H1 (cell line): ENCODE measurements around the gene KCNQ1. TPM values are rescaled to one million over a fixed set of nuclear protein-coding genes. Genes with fewer than 3 reads are reported as not detected.

Source experiments
- ASH2L ChIP-seq: fragments of 200-600, 300-600 bp; sonication (generic); IDR thresholded peaks from one replicate; pipeline ENCODE4 v1.7.1; 2017; ENCODE audit warnings: low read length
- BACH1 ChIP-seq: IDR thresholded peaks from 2 replicates; pipeline ENCODE4 v1.6.1; 2012; ENCODE audit warnings: low read length, improper control_type of control experiment
- SIRT6 ChIP-seq: IDR thresholded peaks from one replicate; pipeline ENCODE4 v1.7.1; 2012; ENCODE audit warnings: low read length, inconsistent platforms
- SP1 ChIP-seq: IDR thresholded peaks from 2 replicates; pipeline ENCODE4 v1.6.1; 2011; ENCODE audit warnings: low read depth, low read length
- SP4 ChIP-seq: IDR thresholded peaks from 2 replicates; pipeline ENCODE4 v1.6.1; 2012; ENCODE audit warnings: low read length, inconsistent platforms
- TAF1 ChIP-seq: IDR thresholded peaks from 2 replicates; pipeline ENCODE4 v1.6.1; 2011; ENCODE audit warnings: mild to moderate bottlenecking, low read depth, low read length
- polyA plus RNA-seq, 7 experiments: library from polyadenylated mRNA; depleted of rRNA in 3 of 7; stranded (reverse) in 5 of 7; unstranded in 2 of 7; fragments of >200 nt in 5 of 7; fragments of 200-250 nt in 2 of 7; gene quantifications; 1 replicate in 5 of 7; 2 replicates in 1 of 7; 4 replicates in 1 of 7; pipeline versions ENCODE4 v1.2.1 to v1.2.3, GENCODE V29; 2011 to 2013; ENCODE audit warnings: missing spikeins in 2 of 7, mixed read lengths in 2 of 7
- total RNA-seq: library from RNA; stranded (reverse); fragmentation: NEBNext Ultra II Directional; extraction: Animal tissue kit (Norgen Biotek cat#: 25700); gene quantifications from 2 replicates; pipeline ENCODE4 v1.2.1, GENCODE V29; 2021
- TF ChIP-seq, protein P1 (sequence below): IDR thresholded peaks from 2 replicates; pipeline ENCODE4 v1.6.1; 2012; ENCODE audit warnings: low read length, inconsistent platforms
- TF ChIP-seq, protein P2 (sequence below): IDR thresholded peaks from 2 replicates; pipeline ENCODE4 v1.6.1; 2011; ENCODE audit warnings: low read depth, mild to moderate bottlenecking, low read length; ENCODE audit not compliant: insufficient read depth

KCNQ1 gene
- total and polyA plus RNA-seq, 2 of the 8 experiments (the other 6 are each of a cell fraction or from before 2014, with no cell fraction given), result 1.9 to 2.0 TPM

- TF ChIP-seq, protein P1, sequence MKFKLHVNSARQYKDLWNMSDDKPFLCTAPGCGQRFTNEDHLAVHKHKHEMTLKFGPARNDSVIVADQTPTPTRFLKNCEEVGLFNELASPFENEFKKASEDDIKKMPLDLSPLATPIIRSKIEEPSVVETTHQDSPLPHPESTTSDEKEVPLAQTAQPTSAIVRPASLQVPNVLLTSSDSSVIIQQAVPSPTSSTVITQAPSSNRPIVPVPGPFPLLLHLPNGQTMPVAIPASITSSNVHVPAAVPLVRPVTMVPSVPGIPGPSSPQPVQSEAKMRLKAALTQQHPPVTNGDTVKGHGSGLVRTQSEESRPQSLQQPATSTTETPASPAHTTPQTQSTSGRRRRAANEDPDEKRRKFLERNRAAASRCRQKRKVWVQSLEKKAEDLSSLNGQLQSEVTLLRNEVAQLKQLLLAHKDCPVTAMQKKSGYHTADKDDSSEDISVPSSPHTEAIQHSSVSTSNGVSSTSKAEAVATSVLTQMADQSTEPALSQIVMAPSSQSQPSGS, result no peak
- TF ChIP-seq ASH2L (no peak), BACH1 (no peak), SP1 (no peak), SP4 (no peak), SIRT6 (no peak), TAF1 (no peak)
- TF ChIP-seq, protein P2, sequence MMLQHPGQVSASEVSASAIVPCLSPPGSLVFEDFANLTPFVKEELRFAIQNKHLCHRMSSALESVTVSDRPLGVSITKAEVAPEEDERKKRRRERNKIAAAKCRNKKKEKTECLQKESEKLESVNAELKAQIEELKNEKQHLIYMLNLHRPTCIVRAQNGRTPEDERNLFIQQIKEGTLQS, result no peak
These were observed 372.6 kb downstream of the KCNQ1 start (continued) for GRCh38 chr11:2817431-2817830.
